Tibial artery (tissue), 4 donors: Measurements from ENCODE around the gene RCAN1.
"Not testable (repeated sequence)": the region's sequence is repeated elsewhere in the genome, so short reads cannot be mapped to it uniquely, and the experiment has no call there.

Source experiments
- DNase-seq, 2 donors: peaks; one replicate each; pipeline ENCODE4 v3.0.0-alpha.2; 2019
- H3K27ac ChIP-seq, 2 donors: fragments of 200-600 bp; sonication (generic) in 1 of 2; 1 replicate in 1 of 2; 2 replicates in 1 of 2; pipeline ENCODE4 v1.5.1; 2018 to 2019; ENCODE audit warnings: mild to moderate bottlenecking in 1 of 2
- H3K27me3 ChIP-seq, 2 donors: fragments of 200-600 bp; sonication (generic) in 1 of 2; one replicate each; pipeline versions ENCODE4 v1.5.1 to v1.6.0; 2016 to 2019
- H3K36me3 ChIP-seq, 3 donors: fragments of 200-600 bp; sonication (generic) in 2 of 3; one replicate each; pipeline ENCODE4 v1.5.1; 2016 to 2019; ENCODE audit warnings: mild to moderate bottlenecking in 2 of 3
- H3K4me1 ChIP-seq, 4 donors: fragments of 200-600 bp; sonication (generic) in 2 of 4; 1 replicate in 3 of 4; 2 replicates in 1 of 4; pipeline ENCODE4 v1.5.1; 2016 to 2019
- H3K4me3 ChIP-seq, 2 donors: fragments of 200-600 bp; sonication (generic) in 1 of 2; 1 replicate in 1 of 2; 2 replicates in 1 of 2; pipeline ENCODE4 v1.5.1; 2018 to 2019; ENCODE audit warnings: mild to moderate bottlenecking in 2 of 2
- H3K9me3 ChIP-seq, 3 donors: fragments of 200-600 bp; sonication (generic) in 1 of 3; one replicate each; pipeline ENCODE4 v1.5.1; 2016 to 2019
- intact Hi-C: fragments of 100-400 bp; cut with DNase I; formaldehyde crosslinking; loops from one replicate; pipeline ENCODE4 v1.15.0; 2023; ENCODE audit warnings: low total_unique reads
- TF ChIP-seq, protein P1 (sequence below), 2 experiments: fragments of 200-600 bp in 1 of 2; fragments of 450-650 bp in 1 of 2; IDR thresholded peaks; one replicate each; pipeline ENCODE4 v1.5.1; 2017 to 2019; ENCODE audit warnings: antibody characterized with exemption in 2 of 2, mild to moderate bottlenecking in 1 of 2, moderate library complexity in 1 of 2

The RCAN1 gene

DNA sequence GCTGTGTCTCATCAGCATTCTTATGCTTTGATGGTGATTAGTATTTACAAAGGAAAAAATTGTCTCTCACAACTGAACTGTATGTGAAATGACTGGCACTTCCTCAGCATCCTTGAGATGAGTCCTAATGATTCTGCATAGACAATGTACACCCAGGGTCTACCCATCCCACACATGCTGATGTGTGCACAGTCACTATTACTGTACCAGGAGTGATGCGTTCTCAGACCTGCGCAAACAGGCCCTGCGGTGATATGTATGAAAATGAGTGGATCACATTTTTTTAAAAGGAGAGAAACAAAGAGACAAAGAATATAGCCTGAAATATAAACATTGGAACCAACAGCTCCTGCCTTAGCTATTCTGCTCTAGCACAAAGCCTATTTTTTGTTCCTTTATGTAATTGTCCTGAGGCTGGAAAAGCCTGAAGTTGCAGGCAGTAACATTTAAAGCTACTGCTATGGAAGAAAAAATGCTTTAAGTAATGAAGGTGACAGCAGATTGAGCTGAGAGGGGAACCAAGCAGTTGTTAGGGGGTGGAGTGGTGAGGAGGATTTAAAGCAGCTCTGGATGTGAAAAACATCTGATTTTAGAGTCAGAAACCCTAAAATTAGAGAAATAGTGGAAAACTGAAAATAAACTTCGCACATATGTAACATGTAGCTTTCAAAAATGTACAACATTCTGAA is 5.5 kb downstream of the RCAN1 start:
- H3K4me3 ChIP-seq: no peak overlapping the region
- no peak for DNase-seq
- no peak overlapping the region for H3K27ac ChIP-seq
- H3K9me3 ChIP-seq: no peaks in the 10 kb centered on the region
- TF ChIP-seq, protein P1, sequence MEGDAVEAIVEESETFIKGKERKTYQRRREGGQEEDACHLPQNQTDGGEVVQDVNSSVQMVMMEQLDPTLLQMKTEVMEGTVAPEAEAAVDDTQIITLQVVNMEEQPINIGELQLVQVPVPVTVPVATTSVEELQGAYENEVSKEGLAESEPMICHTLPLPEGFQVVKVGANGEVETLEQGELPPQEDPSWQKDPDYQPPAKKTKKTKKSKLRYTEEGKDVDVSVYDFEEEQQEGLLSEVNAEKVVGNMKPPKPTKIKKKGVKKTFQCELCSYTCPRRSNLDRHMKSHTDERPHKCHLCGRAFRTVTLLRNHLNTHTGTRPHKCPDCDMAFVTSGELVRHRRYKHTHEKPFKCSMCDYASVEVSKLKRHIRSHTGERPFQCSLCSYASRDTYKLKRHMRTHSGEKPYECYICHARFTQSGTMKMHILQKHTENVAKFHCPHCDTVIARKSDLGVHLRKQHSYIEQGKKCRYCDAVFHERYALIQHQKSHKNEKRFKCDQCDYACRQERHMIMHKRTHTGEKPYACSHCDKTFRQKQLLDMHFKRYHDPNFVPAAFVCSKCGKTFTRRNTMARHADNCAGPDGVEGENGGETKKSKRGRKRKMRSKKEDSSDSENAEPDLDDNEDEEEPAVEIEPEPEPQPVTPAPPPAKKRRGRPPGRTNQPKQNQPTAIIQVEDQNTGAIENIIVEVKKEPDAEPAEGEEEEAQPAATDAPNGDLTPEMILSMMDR (IDR thresholded peaks at IDR 0.05): no peak
- no peaks in the 10 kb centered on the region for H3K36me3 ChIP-seq
- intact Hi-C loops: no loop called here
- peaks cover 0 to 20% (median 12%) of the 10 kb centered on the region in 4 donors for H3K4me1 ChIP-seq
- no peaks in the 10 kb centered on the region for H3K27me3 ChIP-seq

DNA sequence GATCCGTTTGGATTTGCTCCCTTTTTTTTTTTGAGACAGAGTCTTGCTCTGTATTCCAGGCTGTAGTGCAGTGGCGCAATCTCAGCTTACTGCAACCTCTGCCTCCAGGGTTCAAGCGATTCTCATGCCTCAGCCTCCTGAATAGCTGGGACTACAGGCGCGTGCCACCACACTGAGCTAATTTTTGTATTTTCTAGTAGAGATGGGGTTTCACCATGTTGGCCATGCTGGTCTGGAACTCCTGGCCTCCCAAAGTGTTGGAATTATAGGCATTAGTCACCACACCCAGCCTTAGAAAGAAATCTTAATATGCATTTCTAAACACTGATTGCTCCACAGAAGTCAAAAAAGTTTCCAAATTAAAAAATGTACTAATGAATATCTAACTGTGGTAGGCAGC is 7.5 kb downstream of the RCAN1 start:
- DNase-seq, H3K4me3 ChIP-seq, H3K27me3 ChIP-seq, H3K36me3 ChIP-seq, H3K27ac ChIP-seq, intact Hi-C loops, H3K9me3 ChIP-seq: not testable (repeated sequence)
- peaks cover 0 to 10% (median 6%) of the 10 kb centered on the region in 4 donors for H3K4me1 ChIP-seq

DNA sequence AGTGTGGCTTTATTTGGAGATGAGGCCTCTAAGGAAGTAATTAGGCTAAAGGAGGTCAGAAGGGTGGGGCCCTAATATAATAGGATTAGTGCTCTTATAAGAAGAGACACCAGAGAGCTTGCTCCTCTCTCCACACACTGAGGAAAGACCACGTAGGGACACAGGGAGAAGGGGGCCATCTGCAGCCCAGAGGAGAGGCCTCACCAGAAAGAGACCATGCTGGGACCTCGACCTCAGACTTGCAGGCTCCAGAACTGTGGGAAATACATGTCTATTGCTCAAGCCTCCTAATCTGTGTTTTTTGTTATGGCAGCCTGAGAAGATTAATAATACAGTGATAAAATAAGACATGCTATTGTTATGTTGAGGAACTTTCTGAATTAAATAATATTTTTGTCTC is 8.3 kb downstream of the RCAN1 start:
- no peak overlapping the region for H3K4me3 ChIP-seq
- no peaks in the 10 kb centered on the region for H3K27me3 ChIP-seq
- intact Hi-C loops: no loop called here
- H3K27ac ChIP-seq: no peak overlapping the region
- no peaks in the 10 kb centered on the region for H3K9me3 ChIP-seq
- TF ChIP-seq, protein P1 (IDR thresholded peaks at IDR 0.05): no peak
- no peak for DNase-seq
- H3K36me3 ChIP-seq: no peaks in the 10 kb centered on the region
- H3K4me1 ChIP-seq: peaks cover 0 to 8% (median 3%) of the 10 kb centered on the region in 4 donors

DNA sequence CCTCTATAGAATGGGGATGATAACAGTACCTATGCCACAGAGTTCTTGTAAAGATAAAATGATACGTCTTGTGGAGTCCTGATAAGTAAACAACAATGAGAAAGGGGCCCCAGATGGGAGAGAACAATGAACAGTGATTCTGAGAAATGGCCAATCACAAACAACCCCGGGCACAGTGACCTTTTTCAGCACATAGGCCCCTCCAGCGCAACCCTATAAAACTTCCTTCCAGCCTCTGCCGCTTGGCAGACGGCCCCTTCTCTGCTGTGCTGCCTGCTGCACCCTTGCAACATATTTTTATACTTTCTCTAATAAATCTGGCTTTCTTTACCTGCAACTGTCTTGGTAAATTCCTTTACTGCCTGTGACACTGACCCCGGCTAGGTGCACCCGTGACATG is 8.9 kb downstream of the RCAN1 start:
- Histone ChIP-seq H3K27me3 (no peaks in the 10 kb centered on the region), H3K36me3 (no peaks in the 10 kb centered on the region), H3K27ac (no peak overlapping the region), H3K4me3 (no peak overlapping the region), H3K4me1 (peaks cover 0 to 8% (median 3%) of the 10 kb centered on the region in 4 donors), H3K9me3 (no peaks in the 10 kb centered on the region)
- intact Hi-C loops: no loop called here
- TF ChIP-seq, protein P1 (IDR thresholded peaks at IDR 0.05): no peak
- DNase-seq: no peak

DNA sequence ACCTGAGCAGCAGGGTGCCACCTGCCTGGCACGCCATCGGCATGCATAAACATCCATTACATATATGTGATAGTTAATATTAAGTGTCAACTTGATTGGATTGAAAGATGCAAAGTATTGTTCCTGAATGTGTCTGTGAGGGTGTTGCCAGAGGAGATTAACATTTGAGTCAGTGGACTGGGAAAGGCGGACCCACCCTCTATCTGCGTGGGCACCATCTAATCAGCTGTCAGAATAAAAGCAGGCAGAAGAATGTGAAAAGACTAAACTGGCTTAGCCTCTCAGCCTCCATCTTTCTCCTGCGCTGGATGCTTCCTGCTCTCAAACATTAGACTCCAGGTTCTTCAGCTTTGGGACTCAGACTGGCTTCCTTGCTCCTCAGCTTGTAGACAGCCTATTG is 10.0 kb downstream of the RCAN1 start:
- DNase-seq, intact Hi-C loops, H3K4me1 ChIP-seq, H3K9me3 ChIP-seq, H3K36me3 ChIP-seq, H3K27ac ChIP-seq, H3K27me3 ChIP-seq, H3K4me3 ChIP-seq: not testable (repeated sequence)

DNA sequence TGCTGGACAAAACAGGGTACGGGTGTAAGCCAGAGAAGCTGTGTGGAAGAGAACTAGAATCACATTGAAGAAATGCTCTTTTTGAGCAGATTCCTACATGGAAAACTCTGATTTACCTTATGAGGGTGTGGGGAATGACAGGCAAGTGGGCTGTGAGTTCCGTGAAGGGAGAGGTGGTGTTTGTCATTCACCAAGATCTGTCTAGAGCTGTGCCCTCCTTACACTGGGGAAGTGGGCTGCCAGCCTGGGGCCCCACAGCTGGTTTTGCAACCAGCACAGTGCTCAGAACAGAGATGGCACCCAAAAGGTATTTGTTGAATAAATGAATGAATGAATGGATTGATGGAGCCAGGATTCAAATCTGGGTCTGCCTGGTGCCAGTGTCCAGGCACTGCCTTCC is 10.4 kb downstream of the RCAN1 start:
- Histone ChIP-seq H3K36me3 (no peaks in the 10 kb centered on the region), H3K4me3 (no peak overlapping the region), H3K27me3 (no peaks in the 10 kb centered on the region), H3K9me3 (no peaks in the 10 kb centered on the region), H3K4me1 (peaks cover 0 to 8% (median 3%) of the 10 kb centered on the region in 4 donors), H3K27ac (no peak overlapping the region)
- intact Hi-C loops: no loop called here
- DNase-seq: no peak
- TF ChIP-seq, protein P1 (IDR thresholded peaks at IDR 0.05): no peak

DNA sequence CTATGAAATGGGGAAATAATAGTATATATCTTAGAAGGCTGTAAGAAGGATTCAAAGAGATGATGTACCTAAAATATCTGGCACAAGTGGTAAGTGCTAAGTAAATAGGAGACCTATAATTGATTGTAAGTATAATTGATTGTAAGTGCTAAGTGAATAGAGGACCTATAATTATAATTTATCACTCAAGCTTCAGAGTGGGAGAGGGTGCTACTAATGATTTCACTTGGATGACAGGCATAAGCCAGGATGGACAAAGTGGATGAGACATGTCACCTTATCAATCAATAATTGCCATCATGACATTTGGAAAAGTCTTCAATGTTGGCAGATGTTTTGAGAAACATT is 11.2 kb downstream of the RCAN1 start:
- Histone ChIP-seq H3K9me3 (no peaks in the 10 kb centered on the region), H3K36me3 (no peaks in the 10 kb centered on the region), H3K27me3 (no peaks in the 10 kb centered on the region), H3K27ac (no peak overlapping the region), H3K4me3 (no peak overlapping the region), H3K4me1 (peaks cover 0 to 8% (median 3%) of the 10 kb centered on the region in 4 donors)
- no peak for DNase-seq
- TF ChIP-seq, protein P1 (IDR thresholded peaks at IDR 0.05): no peak
- intact Hi-C loops: no loop called here
